Activated T-helper 2 cell treated with anti-CD3 and anti-CD28 coated beads, Interferon-gamma antibody, Interleukin-2, Interleukin-4, amounts not matched to agents 10 μg/mL and 5 μg/mL and 100 μg/mL, durations not matched to agents 14 hours and 24 hours and 36 hours (primary cell): ENCODE data around the gene PDE4B. TPM values are rescaled to one million over a fixed set of nuclear protein-coding genes. Genes with fewer than 3 reads are reported as not detected.

Experiments
- DNase-seq: peaks from one replicate; pipeline ENCODE4 v3.0.0; 2021; ENCODE audit warnings: low spot score
- H3K27ac Mint-ChIP-seq: one replicate; pipeline ENCODE4 v1.8.0; 2021; ENCODE audit warnings: mixed read lengths
- H3K27me3 Mint-ChIP-seq: one replicate; pipeline ENCODE4 v1.8.0; 2021; ENCODE audit warnings: low read depth, mixed read lengths
- H3K36me3 Mint-ChIP-seq: one replicate; pipeline ENCODE4 v1.8.0; 2021; ENCODE audit warnings: low read depth, mixed read lengths
- H3K4me1 Mint-ChIP-seq: one replicate; pipeline ENCODE4 v1.8.0; 2021; ENCODE audit warnings: low read depth, mixed read lengths
- H3K4me3 Mint-ChIP-seq: one replicate; pipeline ENCODE4 v1.8.0; 2021; ENCODE audit warnings: low read depth, mild to moderate bottlenecking, moderate library complexity, mixed read lengths
- H3K9me3 Mint-ChIP-seq: one replicate; pipeline ENCODE4 v1.8.0; 2021; ENCODE audit warnings: mixed read lengths
- intact Hi-C: fragments of 100-400 bp; cut with micrococcal nuclease; formaldehyde crosslinking; loops from one replicate; pipeline ENCODE4 v1.15.1; 2023
- total RNA-seq: library from RNA; stranded (reverse); gene quantifications from 2 replicates; pipeline ENCODE4 v1.2.3, GENCODE V29; 2022

PDE4B gene
- total RNA-seq, 1 donor from 2014 or later: 14.0 TPM

GRCh38 chr1:65821386-65821785 is 28.7 kb downstream of the PDE4B start:
- H3K36me3 Mint-ChIP-seq: no peaks in the 10 kb centered on the region
- H3K4me1 Mint-ChIP-seq: no peaks in the 10 kb centered on the region
- H3K27ac Mint-ChIP-seq: no peak overlapping the region
- no peak overlapping the region for H3K4me3 Mint-ChIP-seq
- intact Hi-C loops: no loop called here
- peaks cover 47% of the 10 kb centered on the region for H3K27me3 Mint-ChIP-seq
- H3K9me3 Mint-ChIP-seq: no peaks in the 10 kb centered on the region
- DNase-seq: no peak

DNA sequence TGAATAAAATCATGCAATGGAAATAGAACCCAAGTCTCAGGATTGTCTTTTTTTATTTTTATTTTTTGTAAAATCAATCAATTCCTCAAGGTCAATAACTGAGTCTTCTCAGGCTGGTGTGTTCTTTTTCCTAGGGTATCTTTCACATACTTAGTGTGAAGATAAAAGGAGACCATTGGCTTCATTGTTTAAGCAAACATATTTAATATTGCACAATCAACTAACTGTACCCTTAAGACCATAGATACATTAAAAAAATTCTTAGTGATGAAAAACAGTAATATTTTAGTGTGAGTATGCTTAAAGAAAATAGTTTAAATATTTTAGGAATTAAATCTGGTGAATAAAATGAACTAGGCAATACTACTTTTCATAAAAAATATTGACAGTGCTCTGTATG is 31.4 kb downstream of the PDE4B start:
- Mint-ChIP-seq H3K36me3 (no peaks in the 10 kb centered on the region), H3K4me3 (no peak overlapping the region), H3K27ac (no peak overlapping the region), H3K4me1 (no peaks in the 10 kb centered on the region), H3K27me3 (peaks cover 51% of the 10 kb centered on the region), H3K9me3 (no peaks in the 10 kb centered on the region)
- DNase-seq: no peak
- intact Hi-C loops: no loop called here

GRCh38 chr1:65825741-65826140 is 33.0 kb downstream of the PDE4B start:
- Mint-ChIP-seq H3K4me1 (peaks cover 13% of the 10 kb centered on the region), H3K9me3 (no peaks in the 10 kb centered on the region), H3K27me3 (peaks cover 47% of the 10 kb centered on the region), H3K36me3 (no peaks in the 10 kb centered on the region), H3K27ac (no peak overlapping the region), H3K4me3 (no peak overlapping the region)
- intact Hi-C loops: no loop called here
- DNase-seq: no peak

GRCh38 chr1:65826782-65827181 is 34.1 kb downstream of the PDE4B start:
- no peak for DNase-seq
- no peaks in the 10 kb centered on the region for H3K9me3 Mint-ChIP-seq
- no peaks in the 10 kb centered on the region for H3K36me3 Mint-ChIP-seq
- intact Hi-C loops: no loop called here
- peaks cover 21% of the 10 kb centered on the region for H3K4me1 Mint-ChIP-seq
- no peak overlapping the region for H3K4me3 Mint-ChIP-seq
- peaks cover 47% of the 10 kb centered on the region for H3K27me3 Mint-ChIP-seq
- no peak overlapping the region for H3K27ac Mint-ChIP-seq

GRCh38 chr1:65827346-65827745 is 34.7 kb downstream of the PDE4B start:
- Mint-ChIP-seq H3K27ac (no peak overlapping the region), H3K27me3 (peaks cover 50% of the 10 kb centered on the region), H3K9me3 (no peaks in the 10 kb centered on the region), H3K4me1 (peaks cover 23% of the 10 kb centered on the region), H3K4me3 (no peak overlapping the region), H3K36me3 (no peaks in the 10 kb centered on the region)
- no peak for DNase-seq
- intact Hi-C loops: no loop called here

DNA sequence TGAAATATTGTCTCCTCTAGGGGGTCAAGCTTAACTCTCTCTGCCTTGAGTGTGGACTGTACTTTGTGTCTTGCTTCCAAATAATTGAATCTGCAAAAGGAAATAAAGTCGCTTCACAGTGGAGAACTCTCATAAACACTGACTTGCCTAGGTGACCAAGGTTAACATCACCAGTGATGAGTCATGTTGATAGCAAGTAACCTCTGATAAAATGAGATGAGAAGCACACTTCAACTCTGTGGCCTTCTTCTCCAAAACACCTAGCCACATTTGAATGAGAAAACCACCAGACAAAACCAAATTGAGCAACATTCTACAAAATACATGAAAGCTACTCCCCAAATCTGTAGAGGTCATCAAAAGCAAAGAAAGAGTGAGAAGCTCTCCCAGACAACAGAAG is 37.6 kb downstream of the PDE4B start:
- H3K4me3 Mint-ChIP-seq: no peak overlapping the region
- peaks cover 42% of the 10 kb centered on the region for H3K27me3 Mint-ChIP-seq
- no peaks in the 10 kb centered on the region for H3K9me3 Mint-ChIP-seq
- H3K27ac Mint-ChIP-seq: no peak overlapping the region
- intact Hi-C loops: loop anchor here (1.0 kb wide), 2 partner anchors 18 to 36 kb away; no protein-coding TSS in a partner anchor
- no peaks in the 10 kb centered on the region for H3K36me3 Mint-ChIP-seq
- H3K4me1 Mint-ChIP-seq: peaks cover 23% of the 10 kb centered on the region
- DNase-seq: peak; percentile 12

DNA sequence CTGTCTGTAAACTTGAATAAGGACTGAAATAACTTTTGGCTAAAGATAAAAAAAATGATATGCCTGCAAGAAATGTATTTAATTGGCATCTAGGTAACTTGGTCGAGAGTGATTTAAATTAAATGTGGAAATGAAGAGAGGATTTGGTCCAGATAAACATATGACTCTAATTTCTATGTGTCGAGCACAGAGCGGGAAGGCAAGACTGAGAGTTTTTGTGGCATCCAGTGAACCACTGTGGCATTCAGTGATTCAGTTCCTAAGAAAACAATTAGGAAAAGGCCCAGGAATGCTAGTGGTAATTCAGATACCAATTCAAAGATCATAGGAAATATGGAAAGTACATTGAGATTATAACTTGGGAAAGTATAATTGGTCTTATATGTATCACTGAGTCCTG is 39.6 kb downstream of the PDE4B start:
- H3K27me3 Mint-ChIP-seq: peaks cover 30% of the 10 kb centered on the region
- no peak overlapping the region for H3K4me3 Mint-ChIP-seq
- peaks cover 23% of the 10 kb centered on the region for H3K4me1 Mint-ChIP-seq
- no peak overlapping the region for H3K27ac Mint-ChIP-seq
- no peak for DNase-seq
- no peaks in the 10 kb centered on the region for H3K36me3 Mint-ChIP-seq
- intact Hi-C loops: no loop called here
- H3K9me3 Mint-ChIP-seq: no peaks in the 10 kb centered on the region

DNA sequence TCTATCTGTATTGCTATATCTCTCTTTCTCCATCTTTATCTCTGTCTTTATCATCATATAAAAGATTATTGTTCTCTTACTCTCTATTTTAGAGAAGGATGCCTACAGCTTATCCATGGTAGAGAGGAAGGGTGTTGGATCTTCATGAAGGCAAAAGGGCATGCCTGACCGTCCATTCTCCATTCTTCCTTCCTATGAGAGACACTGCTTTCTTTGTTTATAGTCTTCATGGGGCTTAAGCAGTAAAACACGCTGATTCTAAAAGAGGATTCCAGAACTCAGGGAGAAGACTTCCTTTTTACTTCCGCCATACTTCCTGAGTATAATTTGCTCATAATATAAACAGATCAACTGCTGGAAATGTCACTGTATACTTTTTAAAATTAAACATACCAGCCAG is 44.0 kb downstream of the PDE4B start:
- H3K27me3 Mint-ChIP-seq: peaks cover 25% of the 10 kb centered on the region
- no peak for DNase-seq
- H3K27ac Mint-ChIP-seq: no peak overlapping the region
- no peak overlapping the region for H3K4me3 Mint-ChIP-seq
- H3K9me3 Mint-ChIP-seq: no peaks in the 10 kb centered on the region
- intact Hi-C loops: no loop called here
- no peaks in the 10 kb centered on the region for H3K36me3 Mint-ChIP-seq
- peaks cover 3% of the 10 kb centered on the region for H3K4me1 Mint-ChIP-seq

DNA sequence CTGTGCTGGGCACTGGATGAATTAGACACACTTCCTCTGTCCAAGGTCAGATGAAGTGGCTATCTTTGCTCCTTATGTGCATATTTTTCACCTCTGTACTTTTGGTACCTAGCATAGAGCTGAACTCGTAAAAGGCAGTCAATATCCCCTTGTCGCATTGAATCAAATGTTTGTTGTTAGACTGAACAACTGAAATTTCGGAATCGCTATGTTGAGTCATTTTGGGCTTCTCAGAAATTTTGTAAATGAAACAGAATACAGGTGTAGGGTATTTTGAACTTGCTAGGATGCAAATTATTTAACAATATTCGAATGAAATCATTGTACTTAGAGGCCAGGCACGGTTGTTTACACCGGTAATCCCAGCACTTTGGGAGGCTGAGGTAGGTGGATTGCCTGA is 48.0 kb downstream of the PDE4B start:
- no peak overlapping the region for H3K27ac Mint-ChIP-seq
- H3K4me1 Mint-ChIP-seq: no peaks in the 10 kb centered on the region
- H3K27me3 Mint-ChIP-seq: peaks cover 11% of the 10 kb centered on the region
- H3K36me3 Mint-ChIP-seq: no peaks in the 10 kb centered on the region
- no peak for DNase-seq
- intact Hi-C loops: no loop called here
- no peak overlapping the region for H3K4me3 Mint-ChIP-seq
- H3K9me3 Mint-ChIP-seq: no peaks in the 10 kb centered on the region

GRCh38 chr1:65844296-65844695 is 51.6 kb downstream of the PDE4B start:
- intact Hi-C loops: no loop called here
- no peaks in the 10 kb centered on the region for H3K36me3 Mint-ChIP-seq
- H3K27ac Mint-ChIP-seq: no peak overlapping the region
- H3K27me3 Mint-ChIP-seq: peaks cover 11% of the 10 kb centered on the region
- no peak for DNase-seq
- no peak overlapping the region for H3K4me3 Mint-ChIP-seq
- H3K9me3 Mint-ChIP-seq: no peaks in the 10 kb centered on the region
- H3K4me1 Mint-ChIP-seq: no peaks in the 10 kb centered on the region

DNA sequence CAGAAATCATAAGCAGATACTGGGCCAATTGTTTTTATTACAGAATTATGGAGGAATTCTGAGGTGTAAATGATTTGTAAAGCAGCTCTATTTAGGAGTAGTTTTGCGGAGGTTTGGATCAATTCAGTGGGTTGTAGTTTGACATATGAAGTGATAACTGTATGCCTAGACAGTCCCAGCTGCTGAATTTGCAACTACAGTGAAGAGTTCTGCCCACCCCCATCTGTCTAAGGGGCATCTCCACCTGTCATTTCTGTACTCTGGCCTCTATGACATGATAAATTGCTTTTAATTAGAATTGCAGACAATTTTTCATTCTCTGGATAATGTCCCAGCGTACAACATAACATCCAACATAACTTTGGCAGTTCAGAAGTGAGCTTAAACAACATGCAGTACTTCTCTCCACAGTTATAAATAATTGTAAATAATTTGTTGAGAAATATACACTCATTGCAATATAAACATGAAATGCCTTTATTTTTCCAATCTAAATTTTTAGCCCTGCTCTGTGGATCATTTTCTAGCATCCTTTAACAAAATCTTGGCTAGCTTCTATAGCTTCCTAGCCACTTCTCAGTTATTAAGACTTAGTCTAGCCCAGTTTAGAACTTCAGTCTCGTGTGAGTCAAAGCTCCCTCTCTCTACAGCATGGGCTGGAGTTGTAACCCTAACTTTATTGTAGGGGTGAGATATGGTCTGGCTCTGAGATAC is 52.3 kb downstream of the PDE4B start:
- H3K27me3 Mint-ChIP-seq: peaks cover 11% of the 10 kb centered on the region
- intact Hi-C loops: no loop called here
- no peaks in the 10 kb centered on the region for H3K36me3 Mint-ChIP-seq
- H3K9me3 Mint-ChIP-seq: no peaks in the 10 kb centered on the region
- H3K27ac Mint-ChIP-seq: no peak overlapping the region
- H3K4me1 Mint-ChIP-seq: no peaks in the 10 kb centered on the region
- no peak for DNase-seq
- H3K4me3 Mint-ChIP-seq: no peak overlapping the region

DNA sequence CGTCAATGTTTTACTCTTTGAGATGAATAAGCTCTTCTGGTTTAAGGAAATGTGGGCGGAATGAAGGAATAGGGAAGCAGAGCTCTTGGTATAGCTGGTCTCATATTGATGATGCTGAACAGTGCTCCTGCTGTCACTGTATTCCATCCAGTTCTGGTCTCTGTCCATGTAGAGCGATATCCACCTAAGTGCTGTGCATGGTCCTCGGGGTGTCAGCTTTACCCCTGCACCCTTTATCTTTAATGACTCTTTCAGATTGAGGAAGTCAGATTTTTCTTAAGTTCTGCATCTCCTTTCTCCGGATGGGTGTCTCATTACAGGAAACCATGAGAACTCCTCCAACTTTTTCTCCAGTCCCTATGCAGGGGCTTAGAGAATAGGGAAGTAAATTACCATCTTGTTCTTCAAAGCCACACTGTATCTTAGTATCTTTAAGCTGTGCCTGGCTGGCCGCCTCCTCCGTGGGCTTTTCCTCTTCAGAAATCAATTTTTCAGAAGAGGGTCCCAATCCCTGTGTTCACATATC is 52.9 kb downstream of the PDE4B start:
- H3K4me3 Mint-ChIP-seq: no peak overlapping the region
- no peaks in the 10 kb centered on the region for H3K4me1 Mint-ChIP-seq

DNA sequence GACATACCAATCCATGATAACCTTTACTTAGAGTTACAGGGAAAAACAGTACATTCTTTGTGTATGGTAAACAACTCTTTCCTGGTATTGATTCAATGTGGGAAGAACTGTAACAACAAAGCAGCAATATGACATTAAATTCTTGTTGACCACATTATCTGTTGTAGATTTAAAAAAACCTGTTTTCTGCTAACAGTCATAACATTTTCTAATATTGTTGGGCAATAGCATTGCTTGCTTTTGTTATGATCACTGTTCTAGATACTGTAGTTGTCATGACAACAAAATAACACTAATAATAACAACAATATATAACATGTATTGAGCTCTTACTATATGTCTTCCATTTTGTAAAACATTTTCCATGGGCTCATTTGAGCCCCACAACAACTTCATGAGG is 54.2 kb downstream of the PDE4B start:
- H3K27me3 Mint-ChIP-seq: peaks cover 14% of the 10 kb centered on the region
- no peaks in the 10 kb centered on the region for H3K36me3 Mint-ChIP-seq
- no peaks in the 10 kb centered on the region for H3K4me1 Mint-ChIP-seq
- no peak overlapping the region for H3K27ac Mint-ChIP-seq
- no peak overlapping the region for H3K4me3 Mint-ChIP-seq
- intact Hi-C loops: no loop called here
- H3K9me3 Mint-ChIP-seq: no peaks in the 10 kb centered on the region
- no peak for DNase-seq

More for the DNA sequence above, 52.9 kb downstream of the PDE4B start:
- DNase-seq: no peak
- no peaks in the 10 kb centered on the region for H3K36me3 Mint-ChIP-seq
- intact Hi-C loops: no loop called here
- H3K27ac Mint-ChIP-seq: no peak overlapping the region
- H3K27me3 Mint-ChIP-seq: peaks cover 11% of the 10 kb centered on the region
- H3K9me3 Mint-ChIP-seq: no peaks in the 10 kb centered on the region
